Natural killer cell (primary cell): ENCODE measurements around the gene CCL7. TPM values are rescaled to one million over a fixed set of nuclear protein-coding genes. Genes with fewer than 3 reads are reported as not detected.

Source experiments
- ATAC-seq, 3 donors: fragments of 150-1000 bp in 2 of 3; fragments of 200-7000 bp in 1 of 3; cut with Tn5 transposase; 1 replicate in 1 of 3; 2 replicates in 2 of 3; pipeline ENCODE4 v1.10.0; 2021; ENCODE audit warnings: mild to moderate bottlenecking in 2 of 3, moderate library complexity in 2 of 3
- DNase-seq, 2 donors: peaks; one replicate each; pipeline versions ENCODE4 v3.0.0 to v3.0.0-alpha.2; 2013 to 2021; ENCODE audit warnings: mixed read lengths in 1 of 2
- H3K27ac ChIP-seq: one replicate; pipeline ENCODE4 v1.5.1; 2013; ENCODE audit warnings: mild to moderate bottlenecking, low read length
- H3K27me3 ChIP-seq: one replicate; pipeline ENCODE4 v1.6.1; 2013; ENCODE audit warnings: low read length; ENCODE audit not compliant: control insufficient read depth, insufficient read depth
- H3K36me3 ChIP-seq: one replicate; pipeline ENCODE4 v1.6.1; 2013; ENCODE audit warnings: low read length; ENCODE audit not compliant: control insufficient read depth, insufficient read depth
- H3K4me1 ChIP-seq: one replicate; pipeline ENCODE4 v1.6.1; 2013; ENCODE audit warnings: low read length; ENCODE audit not compliant: control insufficient read depth, insufficient read depth
- H3K4me3 ChIP-seq: one replicate; pipeline ENCODE4 v1.5.1; 2013; ENCODE audit warnings: low read length
- H3K9me3 ChIP-seq: one replicate; pipeline ENCODE4 v1.6.1; 2013; ENCODE audit warnings: low read length; ENCODE audit not compliant: control insufficient read depth, insufficient read depth
- H3K27ac Mint-ChIP-seq, 2 donors: one replicate each; pipeline ENCODE4 v1.8.0; 2022; ENCODE audit warnings: mild to moderate bottlenecking in 2 of 2, mixed read lengths in 2 of 2, moderate library complexity in 1 of 2
- H3K27me3 Mint-ChIP-seq, 2 donors: one replicate each; pipeline ENCODE4 v1.8.0; 2022; ENCODE audit warnings: low read depth in 2 of 2, mixed read lengths in 2 of 2
- H3K36me3 Mint-ChIP-seq: one replicate; pipeline ENCODE4 v1.8.0; 2022; ENCODE audit warnings: mixed read lengths
- H3K4me1 Mint-ChIP-seq, 2 donors: one replicate each; pipeline ENCODE4 v1.8.0; 2022; ENCODE audit warnings: mixed read lengths in 2 of 2
- H3K4me3 Mint-ChIP-seq: one replicate; pipeline ENCODE4 v1.8.0; 2022; ENCODE audit warnings: mild to moderate bottlenecking, moderate library complexity, mixed read lengths
- H3K9me3 Mint-ChIP-seq, 2 donors: one replicate each; pipeline ENCODE4 v1.8.0; 2022; ENCODE audit warnings: mixed read lengths in 2 of 2
- CTCF ChIP-seq: fragments of 200-600 bp; IDR thresholded peaks from one replicate; pipeline ENCODE4 v1.8.0; 2022; ENCODE audit warnings: antibody characterized with exemption
- WGBS: methylation state at CpG from one replicate; pipeline ENCODE4 v1.1.7; 2013; ENCODE audit warnings: missing lambda C conversion rate; ENCODE audit not compliant: insufficient coverage; 5-methylcytosine and 5-hydroxymethylcytosine counted together
- intact Hi-C: fragments of 100-400 bp; cut with micrococcal nuclease; formaldehyde crosslinking; loops from one replicate; pipeline ENCODE4 v1.14.2; 2022
- total RNA-seq, 4 donors: library from RNA; stranded (reverse); fragments of 120-200 nt in 1 of 4; gene quantifications; one replicate each; pipeline versions ENCODE4 v1.2.3 to v1.2.4, GENCODE V29; 2013 to 2022

CCL7 gene
- total RNA-seq, 3 donors from 2014 or later (not counting 1 experiment from before 2014, with no cell fraction given): not detected

- no peaks in the 10 kb centered on the region for H3K27me3 ChIP-seq
- H3K36me3 Mint-ChIP-seq: no peaks in the 10 kb centered on the region
- H3K27ac Mint-ChIP-seq: no peak overlapping the region
- DNase-seq (no peak), ATAC-seq (no peak)
- H3K36me3 ChIP-seq: no peaks in the 10 kb centered on the region
- H3K9me3 Mint-ChIP-seq: no peaks in the 10 kb centered on the region
- intact Hi-C loops: no loop called here
- H3K4me3 Mint-ChIP-seq: no peak overlapping the region
- TF ChIP-seq CTCF: no peak
- H3K4me3 ChIP-seq: no peak overlapping the region
- 73% methylated on average over 4 of the region's 4 CpGs for WGBS
- no peaks in the 10 kb centered on the region for H3K4me1 ChIP-seq
- H3K27me3 Mint-ChIP-seq: peaks cover 9 to 10% of the 10 kb centered on the region in 2 donors
- H3K27ac ChIP-seq: no peak overlapping the region
- H3K9me3 ChIP-seq: no peaks in the 10 kb centered on the region
- H3K4me1 Mint-ChIP-seq: no peaks in the 10 kb centered on the region
Measured at GRCh38 chr17:34290586-34290985, 20.6 kb downstream of the CCL7 start.

GRCh38 chr17:34291721-34292348, 21.8 kb downstream of the CCL7 start:
- H3K4me3 Mint-ChIP-seq: no peak overlapping the region
- no peaks in the 10 kb centered on the region for H3K4me1 ChIP-seq

GRCh38 chr17:34299027-34299426, 29.0 kb downstream of the CCL7 start:
- WGBS: 85% methylated on average over 2 of the region's 2 CpGs
- H3K4me1 Mint-ChIP-seq: no peaks in the 10 kb centered on the region
- H3K27me3 Mint-ChIP-seq: peaks cover 10 to 29% of the 10 kb centered on the region in 2 donors
- Histone ChIP-seq H3K27ac (no peak overlapping the region), H3K4me1 (no peaks in the 10 kb centered on the region), H3K4me3 (no peak overlapping the region), H3K27me3 (no peaks in the 10 kb centered on the region), H3K9me3 (no peaks in the 10 kb centered on the region), H3K36me3 (no peaks in the 10 kb centered on the region)
- TF ChIP-seq CTCF: no peak
- no peak overlapping the region for H3K4me3 Mint-ChIP-seq
- H3K36me3 Mint-ChIP-seq: no peaks in the 10 kb centered on the region
- no peaks in the 10 kb centered on the region for H3K9me3 Mint-ChIP-seq
- DNase-seq (no peak), ATAC-seq (no peak)
- H3K27ac Mint-ChIP-seq: no peak overlapping the region
- intact Hi-C loops: no loop called here

More at GRCh38 chr17:34291721-34292348, 21.8 kb downstream of the CCL7 start:
- 87% methylated on average over 6 of the region's 6 CpGs for WGBS
- H3K27ac ChIP-seq: no peak overlapping the region
- no peaks in the 10 kb centered on the region for H3K36me3 ChIP-seq
- peaks cover 8 to 10% of the 10 kb centered on the region in 2 donors for H3K27me3 Mint-ChIP-seq
- no peaks in the 10 kb centered on the region for H3K9me3 ChIP-seq
- TF ChIP-seq CTCF: no peak
- intact Hi-C loops: no loop called here
- no peak overlapping the region for H3K4me3 ChIP-seq
- no peaks in the 10 kb centered on the region for H3K27me3 ChIP-seq
- no peak for DNase-seq
- no peaks in the 10 kb centered on the region for H3K4me1 Mint-ChIP-seq
- no peak for ATAC-seq
- no peaks in the 10 kb centered on the region for H3K36me3 Mint-ChIP-seq
- H3K9me3 Mint-ChIP-seq: no peaks in the 10 kb centered on the region
- H3K27ac Mint-ChIP-seq: no peak overlapping the region
